Central memory CD8-positive, alpha-beta T cell (primary cell): Measurements from ENCODE around the gene CARD16.
A peak's percentile ranks its signal among the peaks of the same experiment; 100 is the strongest.
"Not testable (repeated sequence)": the region's sequence is repeated elsewhere in the genome, so short reads cannot be mapped to it uniquely, and the experiment has no call there.

Experiments
- ATAC-seq: fragments of 150-1000 bp; cut with Tn5 transposase; replicated peaks from 2 replicates; pipeline ENCODE4 v1.10.0; 2022; ENCODE audit warnings: mild to moderate bottlenecking, moderate FRiP score, moderate number of reproducible peaks; ENCODE audit not compliant: poor library complexity, severe bottlenecking; ENCODE audit errors: extremely low read depth
- DNase-seq, 2 donors: peaks; one replicate each; pipeline ENCODE4 v3.0.0; 2021; ENCODE audit warnings: low spot score in 2 of 2
- H3K27ac Mint-ChIP-seq: one replicate; pipeline ENCODE4 v1.8.0; 2022; ENCODE audit warnings: low read depth, mild to moderate bottlenecking, moderate library complexity, mixed read lengths
- H3K27me3 Mint-ChIP-seq: one replicate; pipeline ENCODE4 v1.8.0; 2022; ENCODE audit warnings: mixed read lengths
- H3K36me3 Mint-ChIP-seq: one replicate; pipeline ENCODE4 v1.8.0; 2022; ENCODE audit warnings: mild to moderate bottlenecking, moderate library complexity, mixed read lengths; ENCODE audit not compliant: insufficient read depth
- H3K4me1 Mint-ChIP-seq: one replicate; pipeline ENCODE4 v1.8.0; 2022; ENCODE audit warnings: mixed read lengths
- H3K4me3 Mint-ChIP-seq: one replicate; pipeline ENCODE4 v1.8.0; 2022; ENCODE audit warnings: mild to moderate bottlenecking, moderate library complexity, mixed read lengths
- H3K9me3 Mint-ChIP-seq: one replicate; pipeline ENCODE4 v1.8.0; 2022; ENCODE audit warnings: mixed read lengths

CARD16 gene

GRCh38 chr11:105040703-105041102 is 4.4 kb downstream of the CARD16 start:
- Mint-ChIP-seq H3K27ac (no peak overlapping the region), H3K4me1 (peaks cover 47% of the 10 kb centered on the region), H3K36me3 (peaks cover 10% of the 10 kb centered on the region), H3K9me3 (no peaks in the 10 kb centered on the region), H3K4me3 (no peak overlapping the region), H3K27me3 (no peaks in the 10 kb centered on the region)
- DNase-seq: no peak
- no peak for ATAC-seq

- H3K4me3 Mint-ChIP-seq: peak within 1 kb of the TSS; percentile 86
- H3K9me3 Mint-ChIP-seq: no peaks in the 10 kb centered on the region
- peak within 1 kb of the TSS; percentile 91 for H3K27ac Mint-ChIP-seq
- no peak for DNase-seq
- ATAC-seq: peak; percentile 76
- H3K27me3 Mint-ChIP-seq: no peaks in the 10 kb centered on the region
- H3K4me1 Mint-ChIP-seq: peaks cover 42% of the 10 kb centered on the region
- H3K36me3 Mint-ChIP-seq: peaks cover 23% of the 10 kb centered on the region
These were observed 10.1 kb downstream of the CARD16 start, which contains the start of gene CASP1 for GRCh38 chr11:105034813-105035620. TSS of gene CASP1 (minus strand) at chr11:105035144. CDS start at chr11:105035113, 31 bp downstream.

- Mint-ChIP-seq H3K4me1 (peaks cover 42% of the 10 kb centered on the region), H3K36me3 (peaks cover 26% of the 10 kb centered on the region), H3K27ac (peak overlapping the region; percentile 91), H3K4me3 (peak overlapping the region; percentile 86)
- DNase-seq, ATAC-seq, H3K9me3 Mint-ChIP-seq, H3K27me3 Mint-ChIP-seq: not testable (repeated sequence)
These were observed 10.7 kb downstream of the CARD16 start for GRCh38 chr11:105034388-105034787.

GRCh38 chr11:105033781-105034180 is 11.4 kb downstream of the CARD16 start:
- Mint-ChIP-seq H3K36me3 (peaks cover 32% of the 10 kb centered on the region), H3K4me3 (peak overlapping the region; percentile 86), H3K27ac (peak overlapping the region; percentile 91), H3K9me3 (no peaks in the 10 kb centered on the region), H3K4me1 (peaks cover 42% of the 10 kb centered on the region), H3K27me3 (no peaks in the 10 kb centered on the region)
- peak; percentile 37 for ATAC-seq
- no peak for DNase-seq

- peaks cover 40% of the 10 kb centered on the region for H3K4me1 Mint-ChIP-seq
- no peak for DNase-seq
- peaks cover 35% of the 10 kb centered on the region for H3K36me3 Mint-ChIP-seq
- peak overlapping the region; percentile 91 for H3K27ac Mint-ChIP-seq
- no peaks in the 10 kb centered on the region for H3K27me3 Mint-ChIP-seq
- no peak for ATAC-seq
- H3K9me3 Mint-ChIP-seq: no peaks in the 10 kb centered on the region
- peak overlapping the region; percentile 86 for H3K4me3 Mint-ChIP-seq
These were observed 11.8 kb downstream of the CARD16 start for GRCh38 chr11:105033343-105033742.

- no peaks in the 10 kb centered on the region for H3K27me3 Mint-ChIP-seq
- peak overlapping the region; percentile 91 for H3K27ac Mint-ChIP-seq
- H3K9me3 Mint-ChIP-seq: no peaks in the 10 kb centered on the region
- DNase-seq (no peak), ATAC-seq (no peak)
- H3K4me3 Mint-ChIP-seq: peak overlapping the region; percentile 86
- H3K36me3 Mint-ChIP-seq: peaks cover 39% of the 10 kb centered on the region
- H3K4me1 Mint-ChIP-seq: peaks cover 41% of the 10 kb centered on the region
These were observed 12.6 kb downstream of the CARD16 start for GRCh38 chr11:105032495-105032894.

GRCh38 chr11:105027678-105028077 is 17.5 kb downstream of the CARD16 start:
- no peak for ATAC-seq
- Mint-ChIP-seq H3K27me3 (no peaks in the 10 kb centered on the region), H3K4me3 (no peak overlapping the region), H3K9me3 (no peaks in the 10 kb centered on the region), H3K27ac (peak overlapping the region; percentile 44), H3K36me3 (peaks cover 63% of the 10 kb centered on the region), H3K4me1 (peaks cover 21% of the 10 kb centered on the region)
- no peak for DNase-seq

GRCh38 chr11:105024394-105024793 is 20.7 kb downstream of the CARD16 start:
- H3K4me1 Mint-ChIP-seq: peaks cover 15% of the 10 kb centered on the region
- no peaks in the 10 kb centered on the region for H3K9me3 Mint-ChIP-seq
- DNase-seq: no peak
- H3K27me3 Mint-ChIP-seq: no peaks in the 10 kb centered on the region
- peak overlapping the region; percentile 17 for H3K27ac Mint-ChIP-seq
- peaks cover 42% of the 10 kb centered on the region for H3K36me3 Mint-ChIP-seq
- H3K4me3 Mint-ChIP-seq: no peak overlapping the region
- no peak for ATAC-seq

- DNase-seq (no peak), ATAC-seq (no peak)
- H3K27me3 Mint-ChIP-seq: no peaks in the 10 kb centered on the region
- H3K36me3 Mint-ChIP-seq: peaks cover 32% of the 10 kb centered on the region
- H3K27ac Mint-ChIP-seq: no peak within 1 kb of the TSS
- no peaks in the 10 kb centered on the region for H3K9me3 Mint-ChIP-seq
- H3K4me3 Mint-ChIP-seq: no peak within 1 kb of the TSS
- H3K4me1 Mint-ChIP-seq: peaks cover 15% of the 10 kb centered on the region
These were observed 22.1 kb downstream of the CARD16 start, which contains the start of gene CASP5 for GRCh38 chr11:105023003-105023402. TSS of gene CASP5 (minus strand) at chr11:105023168. CDS start at chr11:105023136, 32 bp downstream.

- H3K4me3 Mint-ChIP-seq: no peak overlapping the region
- H3K4me1 Mint-ChIP-seq: peaks cover 10% of the 10 kb centered on the region
- ATAC-seq (no peak), DNase-seq (no peak)
- H3K9me3 Mint-ChIP-seq: no peaks in the 10 kb centered on the region
- no peak overlapping the region for H3K27ac Mint-ChIP-seq
- H3K27me3 Mint-ChIP-seq: no peaks in the 10 kb centered on the region
- peaks cover 27% of the 10 kb centered on the region for H3K36me3 Mint-ChIP-seq
These were observed 22.6 kb downstream of the CARD16 start for GRCh38 chr11:105022527-105022926.

- H3K4me1 Mint-ChIP-seq: no peaks in the 10 kb centered on the region
- DNase-seq (no peak), ATAC-seq (no peak)
- H3K27me3 Mint-ChIP-seq: no peaks in the 10 kb centered on the region
- no peaks in the 10 kb centered on the region for H3K36me3 Mint-ChIP-seq
- no peak overlapping the region for H3K27ac Mint-ChIP-seq
- no peak overlapping the region for H3K4me3 Mint-ChIP-seq
- H3K9me3 Mint-ChIP-seq: no peaks in the 10 kb centered on the region
These were observed 37.7 kb downstream of the CARD16 start for GRCh38 chr11:105007463-105007862.

GRCh38 chr11:105005451-105005845 is 39.7 kb downstream of the CARD16 start:
- Mint-ChIP-seq H3K4me1 (peaks cover 8% of the 10 kb centered on the region), H3K27me3 (no peaks in the 10 kb centered on the region), H3K9me3 (no peaks in the 10 kb centered on the region), H3K27ac (no peak overlapping the region), H3K36me3 (no peaks in the 10 kb centered on the region), H3K4me3 (no peak overlapping the region)
- ATAC-seq (no peak), DNase-seq (no peak)

- no peak overlapping the region for H3K4me3 Mint-ChIP-seq
- DNase-seq (no peak), ATAC-seq (no peak)
- peaks cover 9% of the 10 kb centered on the region for H3K4me1 Mint-ChIP-seq
- no peaks in the 10 kb centered on the region for H3K27me3 Mint-ChIP-seq
- no peak overlapping the region for H3K27ac Mint-ChIP-seq
- H3K9me3 Mint-ChIP-seq: no peaks in the 10 kb centered on the region
- no peaks in the 10 kb centered on the region for H3K36me3 Mint-ChIP-seq
These were observed 41.1 kb downstream of the CARD16 start for GRCh38 chr11:105004021-105004420.
